Spinal cord (tissue), 10 donors: ENCODE results near the gene NAAA. TPM values are rescaled to one million over a fixed set of nuclear protein-coding genes. Genes with fewer than 3 reads are reported as not detected.
A peak's percentile ranks its signal among the peaks of the same experiment; 100 is the strongest.
"Not testable (repeated sequence)": the region's sequence is repeated elsewhere in the genome, so short reads cannot be mapped to it uniquely, and the experiment has no call there.

ENCODE experiments used
- DNase-seq, 6 donors: peaks; one replicate each; pipeline versions ENCODE4 v3.0.0 to v3.0.0-alpha.2; 2013 to 2015; ENCODE audit warnings: low spot score in 6 of 6, low read depth in 4 of 6
- H3K27ac ChIP-seq: one replicate; pipeline ENCODE4 v1.5.1; 2013; ENCODE audit warnings: low read depth, low read length, control low read depth
- H3K27me3 ChIP-seq: one replicate; pipeline ENCODE4 v1.6.1; 2013; ENCODE audit warnings: low read length; ENCODE audit not compliant: control insufficient read depth, insufficient read depth
- H3K36me3 ChIP-seq: one replicate; pipeline ENCODE4 v1.6.1; 2013; ENCODE audit warnings: low read length; ENCODE audit not compliant: control insufficient read depth, insufficient read depth
- H3K4me1 ChIP-seq: one replicate; pipeline ENCODE4 v1.6.1; 2013; ENCODE audit warnings: low read length; ENCODE audit not compliant: control insufficient read depth, insufficient read depth
- H3K4me3 ChIP-seq: one replicate; pipeline ENCODE4 v1.5.1; 2013; ENCODE audit warnings: low read depth, low read length, control low read depth
- H3K9me3 ChIP-seq: one replicate; pipeline ENCODE4 v1.6.1; 2013; ENCODE audit warnings: low read length; ENCODE audit not compliant: control insufficient read depth, insufficient read depth
- WGBS: methylation state at CpG from one replicate; pipeline ENCODE4 v1.1.5; 2013; ENCODE audit warnings: missing lambda C conversion rate; ENCODE audit not compliant: insufficient coverage; 5-methylcytosine and 5-hydroxymethylcytosine counted together
- polyA plus RNA-seq, 2 donors: library from polyadenylated mRNA; unstranded; fragments of 120-200 nt; gene quantifications; one replicate each; pipeline ENCODE4 v1.2.1, GENCODE V29; 2013; ENCODE audit not compliant: insufficient read length in 2 of 2
- total RNA-seq, 2 donors: library from RNA; depleted of rRNA in 1 of 2; stranded (reverse); fragments of 120-200 nt in 1 of 2; fragments of >200 nt in 1 of 2; gene quantifications; one replicate each; pipeline versions ENCODE4 v1.2.3 to v1.2.4, GENCODE V29; 2013 to 2014
- donor health status: healthy.

Gene NAAA
- total and polyA plus RNA-seq, 4 donors = 11.5 to 23.9 (median 12.4) TPM

DNA sequence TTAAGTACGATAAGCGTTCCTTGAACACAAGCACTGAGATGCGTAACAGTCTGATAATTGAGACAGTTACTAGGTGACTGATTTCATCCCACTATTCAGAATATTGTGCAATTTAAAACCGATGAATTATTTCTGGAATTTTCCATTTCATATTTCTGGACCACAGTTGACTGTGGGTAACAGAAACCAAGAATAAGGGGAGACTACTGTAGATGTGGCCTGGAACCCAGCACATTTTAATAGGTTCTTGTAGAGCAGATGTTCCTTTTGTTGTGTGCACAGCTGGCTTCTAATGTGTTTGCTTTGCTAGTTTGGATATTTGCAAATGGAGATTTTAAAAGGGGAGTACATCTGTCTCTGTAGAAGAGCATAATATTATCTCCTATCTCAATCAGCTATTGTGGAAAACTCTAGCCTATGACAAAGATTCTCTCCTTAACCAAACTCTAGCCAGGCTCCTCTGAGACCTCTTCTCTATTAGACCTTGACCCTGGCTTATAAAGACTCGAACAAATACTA is 16.4 kb downstream of the NAAA start:
- peak in 1 of 6 donors; percentile 14 for DNase-seq
- no peaks in the 10 kb centered on the region for H3K27me3 ChIP-seq
- no peaks in the 10 kb centered on the region for H3K9me3 ChIP-seq
- 100% methylated on average over 1 of the region's 5 CpGs for WGBS
- H3K36me3 ChIP-seq = peaks cover 10% of the 10 kb centered on the region
- no peak overlapping the region for H3K4me3 ChIP-seq
- no peaks in the 10 kb centered on the region for H3K4me1 ChIP-seq
- no peak overlapping the region for H3K27ac ChIP-seq

DNA sequence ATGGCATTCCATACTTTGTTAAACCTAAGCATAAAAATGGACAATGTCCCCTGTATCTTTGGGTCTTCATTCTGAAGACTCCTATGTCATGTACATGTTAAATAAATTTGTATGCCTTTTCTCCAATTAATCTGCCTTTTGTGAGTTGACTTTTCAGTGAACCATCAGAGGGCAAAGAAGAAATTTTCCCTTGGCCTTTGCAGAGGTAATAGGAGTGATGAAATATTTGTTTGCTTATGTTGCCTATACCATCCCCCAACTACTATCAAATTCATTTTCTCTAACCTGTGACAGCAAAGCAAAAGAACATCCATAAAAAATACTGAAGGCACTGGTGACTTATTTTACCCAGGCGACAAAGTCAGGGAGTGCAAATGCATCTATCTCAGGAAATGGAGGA is 18.2 kb downstream of the NAAA start:
- WGBS = no CpG with 5 or more reads among the region's 1 CpG
- Histone ChIP-seq H3K36me3 (peaks cover 7% of the 10 kb centered on the region), H3K4me1 (no peaks in the 10 kb centered on the region), H3K27me3 (no peaks in the 10 kb centered on the region), H3K27ac (no peak overlapping the region), H3K4me3 (no peak overlapping the region), H3K9me3 (no peaks in the 10 kb centered on the region)
- DNase-seq = no peak

DNA sequence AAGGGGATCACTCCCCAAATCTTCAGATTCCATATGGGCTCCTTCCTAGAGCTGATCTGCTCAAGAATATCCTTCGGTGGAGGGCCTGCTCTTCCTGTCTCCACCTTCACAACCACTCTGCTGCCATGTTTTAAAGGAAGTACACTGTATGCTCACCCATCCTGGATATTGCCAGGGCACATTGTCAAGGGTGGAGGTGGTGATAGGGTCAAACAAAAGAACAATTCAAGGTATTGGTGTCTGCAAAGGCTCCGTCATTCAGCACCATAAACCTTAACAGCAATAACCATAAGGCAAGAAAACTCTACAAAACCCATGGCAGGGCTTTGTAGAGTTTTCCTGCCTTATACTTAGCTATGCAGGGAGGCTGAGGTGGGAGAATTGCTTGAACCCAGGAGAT is 18.9 kb downstream of the NAAA start:
- Histone ChIP-seq H3K4me1 (no peaks in the 10 kb centered on the region), H3K4me3 (no peak overlapping the region), H3K9me3 (no peaks in the 10 kb centered on the region), H3K36me3 (peaks cover 7% of the 10 kb centered on the region), H3K27ac (no peak overlapping the region), H3K27me3 (no peaks in the 10 kb centered on the region)
- WGBS = no CpG with 5 or more reads among the region's 2 CpGs
- DNase-seq = no peak

DNA sequence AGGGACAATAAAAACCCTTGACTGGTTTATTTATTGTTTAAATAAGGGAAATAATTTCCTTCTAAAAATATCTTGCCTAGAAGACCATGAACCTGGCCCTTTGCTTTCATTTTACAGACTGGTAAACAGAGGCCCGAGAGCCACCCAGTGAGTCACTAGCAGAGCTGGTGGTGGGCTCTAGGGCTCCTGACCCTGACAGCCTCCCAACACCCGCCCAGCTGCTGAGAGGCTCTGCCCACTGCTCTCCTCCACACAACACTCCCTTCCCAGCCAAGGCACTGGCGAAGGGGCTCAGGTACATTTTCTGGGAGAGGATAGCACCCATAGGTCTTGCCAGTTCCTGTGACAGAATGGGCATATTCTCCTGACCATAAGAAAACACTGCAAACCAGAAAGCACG is 20.5 kb downstream of the NAAA start:
- Histone ChIP-seq H3K4me1 (no peaks in the 10 kb centered on the region), H3K27ac (no peak overlapping the region), H3K9me3 (no peaks in the 10 kb centered on the region), H3K36me3 (peaks cover 7% of the 10 kb centered on the region), H3K27me3 (no peaks in the 10 kb centered on the region), H3K4me3 (no peak overlapping the region)
- 97% methylated on average over 4 of the region's 4 CpGs for WGBS
- DNase-seq = no peak

DNA sequence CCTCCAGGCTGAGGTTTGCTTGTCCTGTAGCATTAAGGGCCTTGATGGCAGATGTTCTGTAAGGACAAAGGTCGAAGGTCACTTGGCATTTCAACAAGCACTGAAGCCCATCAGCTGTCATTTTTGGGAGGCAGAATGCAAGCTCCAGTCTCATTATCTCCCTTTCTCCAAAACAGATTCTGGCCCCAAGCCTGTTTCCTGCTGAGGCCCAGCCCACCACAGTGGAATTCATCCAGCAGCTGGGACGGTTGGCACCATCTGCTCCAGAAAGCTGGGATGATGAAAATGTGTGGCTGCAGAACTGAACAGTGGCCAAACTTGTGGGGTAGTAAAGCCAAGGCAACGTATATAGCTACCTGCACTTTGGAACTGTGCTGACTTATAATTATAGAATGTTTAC is 20.9 kb downstream of the NAAA start:
- 69% methylated on average over 2 of the region's 3 CpGs for WGBS
- DNase-seq = peak in 2 of 6 donors; percentile 54 to 87
- Histone ChIP-seq H3K4me3 (no peak overlapping the region), H3K27ac (no peak overlapping the region), H3K4me1 (no peaks in the 10 kb centered on the region), H3K36me3 (peaks cover 7% of the 10 kb centered on the region), H3K9me3 (no peaks in the 10 kb centered on the region), H3K27me3 (no peaks in the 10 kb centered on the region)

DNA sequence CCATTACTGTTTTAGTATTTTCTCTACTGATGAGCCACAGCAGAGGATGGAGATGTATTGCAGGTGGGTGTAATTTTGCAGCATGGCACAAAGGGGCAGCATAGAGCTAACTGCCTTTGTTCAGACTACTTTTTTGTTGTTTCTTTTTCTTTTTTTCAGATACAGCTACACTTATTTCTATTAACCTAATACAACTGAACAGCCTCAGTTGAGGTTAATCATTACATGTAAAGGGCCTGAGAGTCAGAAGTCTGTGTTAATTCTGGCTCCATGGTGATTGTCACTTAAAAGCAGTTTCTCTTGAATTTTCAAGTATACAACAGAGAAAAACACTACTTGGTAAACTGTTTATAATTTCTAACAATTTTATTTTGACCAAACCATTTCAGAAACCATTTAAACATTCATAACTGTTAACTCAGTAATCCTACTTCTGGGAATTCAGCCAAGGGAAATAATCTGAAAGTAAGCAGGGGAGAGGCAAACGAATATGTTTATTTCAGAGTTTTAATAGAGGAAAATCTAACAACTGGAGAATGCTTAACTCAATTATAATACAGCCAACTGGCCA is 24.6 kb downstream of the NAAA start:
- peaks cover 7% of the 10 kb centered on the region for H3K36me3 ChIP-seq
- H3K4me3 ChIP-seq = no peak overlapping the region
- no peaks in the 10 kb centered on the region for H3K27me3 ChIP-seq
- H3K9me3 ChIP-seq = no peaks in the 10 kb centered on the region
- DNase-seq = peak in 5 of 6 donors; percentile 9 to 83 (median 37)
- H3K4me1 ChIP-seq = no peaks in the 10 kb centered on the region
- no peak overlapping the region for H3K27ac ChIP-seq
- no CpG with 5 or more reads among the region's 1 CpG for WGBS

DNA sequence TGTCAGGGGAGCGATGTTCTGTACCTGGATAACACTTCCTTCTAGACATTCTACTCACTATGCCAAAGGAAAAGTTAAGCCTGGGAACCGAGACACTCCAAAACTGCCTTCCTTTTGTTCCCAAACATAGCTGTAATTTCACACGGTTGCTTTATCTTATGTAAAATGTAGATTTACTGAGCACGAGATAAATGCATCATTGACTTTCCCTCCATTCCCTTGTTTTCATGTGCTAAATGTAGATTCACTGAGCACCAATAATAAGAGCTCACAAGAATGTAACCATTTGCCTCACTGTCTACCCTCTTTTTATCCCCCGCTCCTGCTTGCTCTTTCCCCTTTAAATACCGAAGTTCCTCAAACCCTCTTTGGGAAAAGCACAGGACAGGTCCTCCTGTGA is 27.8 kb downstream of the NAAA start:
- Histone ChIP-seq H3K27me3 (no peaks in the 10 kb centered on the region), H3K9me3 (no peaks in the 10 kb centered on the region), H3K4me1 (no peaks in the 10 kb centered on the region), H3K36me3 (no peaks in the 10 kb centered on the region), H3K27ac (no peak overlapping the region), H3K4me3 (no peak overlapping the region)
- 62% methylated on average over 4 of the region's 6 CpGs for WGBS
- DNase-seq = no peak

DNA sequence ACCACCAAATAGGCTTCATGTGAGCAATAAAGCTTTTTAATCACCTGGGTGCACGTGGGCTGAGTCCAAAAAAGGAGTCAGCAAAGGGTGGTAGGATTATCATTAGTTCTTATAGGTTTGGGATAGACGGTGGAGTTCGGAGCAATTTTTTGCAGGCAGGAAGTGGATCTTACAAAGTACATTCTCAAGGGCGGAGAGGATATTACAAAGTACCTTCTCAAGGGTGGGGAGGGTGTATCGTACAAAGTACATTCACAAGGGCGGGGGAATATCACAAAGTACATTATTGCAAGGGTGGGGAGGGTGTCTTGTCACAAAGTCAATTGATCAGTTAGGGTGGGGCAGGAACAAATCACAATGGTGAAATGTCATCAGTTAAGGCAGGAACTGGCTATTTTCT is 30.0 kb downstream of the NAAA start:
- not testable (repeated sequence) for DNase-seq, H3K36me3 ChIP-seq, H3K27me3 ChIP-seq, H3K27ac ChIP-seq, H3K9me3 ChIP-seq, H3K4me3 ChIP-seq, H3K4me1 ChIP-seq
- WGBS = 89% methylated on average over 3 of the region's 6 CpGs

DNA sequence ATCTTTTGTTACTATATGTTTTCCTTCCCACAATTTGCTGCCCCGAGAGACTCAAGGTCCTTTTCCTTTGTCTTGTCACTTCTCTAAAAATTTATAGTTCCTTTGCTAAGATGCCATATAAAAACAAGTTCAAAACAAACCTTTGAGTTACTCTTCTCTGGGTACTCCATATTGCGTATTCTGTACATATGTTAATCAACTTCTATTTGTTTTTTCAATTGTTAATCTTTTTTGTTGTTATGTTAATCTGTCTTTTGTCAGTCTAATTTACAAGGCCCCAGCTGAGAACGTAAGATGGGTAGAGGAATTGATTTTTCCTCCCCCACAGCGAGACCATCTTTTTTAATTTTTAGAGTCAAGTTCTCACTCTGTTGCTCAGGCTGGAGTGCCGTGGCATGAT is 31.4 kb downstream of the NAAA start:
- no peak for DNase-seq
- H3K9me3 ChIP-seq = no peaks in the 10 kb centered on the region
- WGBS = 65% methylated on average over 2 of the region's 5 CpGs
- no peaks in the 10 kb centered on the region for H3K36me3 ChIP-seq
- H3K27ac ChIP-seq = no peak overlapping the region
- H3K27me3 ChIP-seq = no peaks in the 10 kb centered on the region
- no peaks in the 10 kb centered on the region for H3K4me1 ChIP-seq
- no peak overlapping the region for H3K4me3 ChIP-seq

DNA sequence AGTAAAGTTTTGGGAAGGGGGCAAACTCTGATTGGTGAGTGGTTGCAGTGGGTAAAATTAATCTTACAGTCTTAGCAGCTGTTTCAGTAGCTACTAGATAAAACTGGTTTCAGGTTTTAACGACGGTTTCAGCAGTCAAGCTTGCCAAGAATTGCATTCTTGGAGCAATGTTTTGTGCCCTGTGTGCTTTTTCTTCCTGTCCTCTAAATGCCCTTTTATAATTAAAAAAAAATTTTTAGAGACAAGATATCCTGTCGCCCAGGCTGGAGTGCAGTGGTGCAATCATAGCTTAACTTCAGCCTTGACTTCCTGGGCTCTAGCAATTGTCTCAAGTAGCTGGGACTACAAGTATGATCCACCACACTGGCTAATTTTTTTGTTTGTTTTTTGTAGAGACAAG is 32.3 kb downstream of the NAAA start:
- no peak overlapping the region for H3K27ac ChIP-seq
- no peak overlapping the region for H3K4me3 ChIP-seq
- no peaks in the 10 kb centered on the region for H3K4me1 ChIP-seq
- H3K27me3 ChIP-seq = no peaks in the 10 kb centered on the region
- DNase-seq = no peak
- no peaks in the 10 kb centered on the region for H3K9me3 ChIP-seq
- no CpG with 5 or more reads among the region's 3 CpGs for WGBS
- H3K36me3 ChIP-seq = no peaks in the 10 kb centered on the region
